ENCODE data around the gene MSANTD4.
"Not testable (repeated sequence)": the region's sequence is repeated elsewhere in the genome, so short reads cannot be mapped to it uniquely, and the experiment has no call there.

The MSANTD4 gene

DNA sequence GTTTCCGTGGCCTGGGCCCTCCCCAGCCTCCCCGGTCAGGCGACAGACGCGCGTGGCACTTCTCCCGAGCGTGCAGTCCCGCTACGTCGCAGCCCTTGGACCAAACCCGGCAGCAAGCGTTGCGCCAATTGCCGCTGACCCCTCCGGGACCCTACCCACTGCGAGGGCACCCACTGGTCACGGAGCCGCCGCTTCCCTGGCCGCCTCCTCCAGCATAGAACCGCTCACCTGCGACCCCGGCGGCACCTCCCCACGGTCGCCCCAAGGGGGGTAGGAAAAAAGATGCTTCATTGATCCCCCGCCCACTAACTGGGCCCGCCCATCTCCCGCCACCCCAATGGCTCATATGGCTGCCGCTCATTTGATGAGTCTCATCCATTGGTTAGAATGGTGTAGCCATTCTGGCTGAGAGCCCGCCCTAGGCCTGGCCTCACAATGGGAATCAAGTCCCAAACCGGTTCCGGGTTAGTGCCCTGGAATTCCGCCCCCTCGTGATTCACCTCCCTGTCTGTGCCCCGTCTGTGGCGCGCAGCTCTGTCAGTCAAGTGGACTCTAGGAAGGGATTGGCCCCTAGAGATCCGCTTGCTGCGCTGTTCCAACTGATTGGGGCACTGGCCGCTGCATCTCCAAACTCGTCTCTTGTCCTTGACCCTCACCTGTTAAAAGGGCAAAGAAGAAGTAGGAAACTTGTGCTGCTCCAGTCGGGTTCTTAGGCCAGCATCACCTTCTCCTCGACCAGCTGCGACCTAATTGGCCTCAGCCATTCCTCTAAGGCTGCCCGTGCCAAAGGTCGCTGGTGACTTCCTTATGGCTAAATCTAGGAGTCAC lies at the start of gene MSANTD4:
MSANTD4 (minus strand) TSS at position 274 of the 828 bp plus-strand sequence. CDS start 11,323 bp downstream, outside the sequence.
- DNase-seq (ENCODE audit: insufficient read length, low spot score) (peak; percentile 25), FAIRE-seq (no peak)
- TF ChIP-seq, protein P1, sequence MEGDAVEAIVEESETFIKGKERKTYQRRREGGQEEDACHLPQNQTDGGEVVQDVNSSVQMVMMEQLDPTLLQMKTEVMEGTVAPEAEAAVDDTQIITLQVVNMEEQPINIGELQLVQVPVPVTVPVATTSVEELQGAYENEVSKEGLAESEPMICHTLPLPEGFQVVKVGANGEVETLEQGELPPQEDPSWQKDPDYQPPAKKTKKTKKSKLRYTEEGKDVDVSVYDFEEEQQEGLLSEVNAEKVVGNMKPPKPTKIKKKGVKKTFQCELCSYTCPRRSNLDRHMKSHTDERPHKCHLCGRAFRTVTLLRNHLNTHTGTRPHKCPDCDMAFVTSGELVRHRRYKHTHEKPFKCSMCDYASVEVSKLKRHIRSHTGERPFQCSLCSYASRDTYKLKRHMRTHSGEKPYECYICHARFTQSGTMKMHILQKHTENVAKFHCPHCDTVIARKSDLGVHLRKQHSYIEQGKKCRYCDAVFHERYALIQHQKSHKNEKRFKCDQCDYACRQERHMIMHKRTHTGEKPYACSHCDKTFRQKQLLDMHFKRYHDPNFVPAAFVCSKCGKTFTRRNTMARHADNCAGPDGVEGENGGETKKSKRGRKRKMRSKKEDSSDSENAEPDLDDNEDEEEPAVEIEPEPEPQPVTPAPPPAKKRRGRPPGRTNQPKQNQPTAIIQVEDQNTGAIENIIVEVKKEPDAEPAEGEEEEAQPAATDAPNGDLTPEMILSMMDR (IDR thresholded peaks at IDR 0.05; ENCODE audit: insufficient read depth, missing control alignments) = no peak

DNA sequence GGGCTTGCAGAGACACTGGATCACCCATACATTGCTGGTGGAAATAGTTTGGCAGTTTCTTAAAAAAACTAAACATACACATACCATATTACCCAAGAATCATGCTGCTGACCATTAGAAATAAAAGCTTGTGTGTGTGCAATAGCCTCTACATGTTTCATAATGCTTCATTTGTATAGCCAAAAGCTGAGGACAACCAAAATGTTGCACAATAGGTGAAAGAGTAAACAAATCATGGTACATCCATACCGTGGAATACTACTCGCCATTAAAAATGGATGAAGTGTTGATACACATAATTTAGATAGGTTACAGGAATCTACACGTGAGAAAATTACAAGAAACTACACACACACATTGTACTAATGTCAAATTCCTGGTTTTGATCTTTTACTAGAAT lies 48.6 kb upstream of the MSANTD4 start:
- FAIRE-seq = no peak
- DNase-seq (ENCODE audit: insufficient read length, low spot score) = no peak
- TF ChIP-seq, protein P1 (IDR thresholded peaks at IDR 0.05; ENCODE audit: insufficient read depth, missing control alignments) = no peak

DNA sequence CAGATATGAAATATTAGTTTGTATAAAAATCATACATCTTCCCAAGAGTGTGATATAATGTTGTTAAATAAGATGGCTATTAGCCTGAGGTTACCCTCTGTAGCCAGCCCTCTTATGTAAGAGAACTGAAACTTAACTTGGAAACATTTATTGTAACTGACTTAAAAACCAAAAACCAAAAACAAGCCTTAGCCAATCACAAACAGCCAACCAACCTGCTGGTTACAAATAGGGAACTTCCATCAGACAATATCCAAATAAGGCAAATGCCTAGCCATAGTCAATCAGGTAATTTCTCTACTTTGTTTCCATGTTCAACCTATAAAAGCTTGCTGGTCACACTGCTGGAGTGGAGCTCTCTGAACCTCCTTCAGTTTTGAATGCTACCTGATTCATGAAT lies 41.0 kb upstream of the MSANTD4 start:
- no peak for DNase-seq (ENCODE audit: insufficient read length, low spot score)
- no peak for FAIRE-seq
- TF ChIP-seq, protein P1 (IDR thresholded peaks at IDR 0.05; ENCODE audit: insufficient read depth, missing control alignments) = no peak

DNA sequence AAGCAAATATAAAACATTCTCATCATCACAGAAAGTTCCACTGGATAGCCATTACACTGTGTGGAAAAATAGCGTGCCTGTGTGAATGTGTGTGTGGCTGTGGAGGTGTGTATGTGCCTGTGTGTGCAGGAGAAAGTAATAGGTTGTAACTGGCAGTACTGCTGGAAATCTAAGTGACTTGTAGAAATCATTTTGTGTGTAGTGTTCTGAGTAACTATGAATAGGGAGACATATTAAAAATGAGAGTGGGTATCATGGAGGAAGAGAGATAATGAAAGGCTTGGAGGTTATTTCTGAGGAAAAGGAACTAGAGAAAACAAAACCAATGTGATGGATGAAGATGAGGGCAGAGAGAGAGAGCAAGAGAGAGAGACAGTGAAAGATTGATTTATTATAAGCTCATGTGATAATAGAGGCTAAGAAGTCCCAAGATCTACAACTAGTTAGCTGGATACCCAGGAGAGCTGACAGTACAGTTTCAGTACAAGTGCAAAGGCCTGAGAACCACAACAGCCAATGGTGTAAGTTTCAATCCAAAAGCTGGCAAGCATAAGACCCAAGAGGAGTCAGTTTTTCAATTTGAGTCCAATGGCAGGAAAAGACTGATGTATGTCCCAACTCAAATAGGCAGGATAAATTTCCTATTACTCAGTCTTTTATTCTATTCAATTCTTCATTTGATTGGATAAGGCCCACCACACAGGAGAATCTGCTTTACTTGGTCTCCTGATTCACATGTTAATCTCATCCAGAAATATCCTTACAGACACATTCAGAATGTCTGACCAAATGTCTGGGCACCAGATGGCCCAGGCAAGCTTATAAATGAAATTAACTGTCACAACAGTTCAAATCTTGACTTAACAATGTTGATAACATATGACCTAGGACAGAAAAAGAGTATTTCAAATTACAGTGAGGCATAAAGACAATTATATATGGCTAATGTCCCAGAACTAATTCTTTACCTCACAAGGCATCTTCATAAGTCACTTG lies 40.2 kb upstream of the MSANTD4 start:
- FAIRE-seq (no peak), DNase-seq (ENCODE audit: insufficient read length, low spot score) (no peak)
- TF ChIP-seq, protein P1 (IDR thresholded peaks at IDR 0.05; ENCODE audit: insufficient read depth, missing control alignments) = no peak

DNA sequence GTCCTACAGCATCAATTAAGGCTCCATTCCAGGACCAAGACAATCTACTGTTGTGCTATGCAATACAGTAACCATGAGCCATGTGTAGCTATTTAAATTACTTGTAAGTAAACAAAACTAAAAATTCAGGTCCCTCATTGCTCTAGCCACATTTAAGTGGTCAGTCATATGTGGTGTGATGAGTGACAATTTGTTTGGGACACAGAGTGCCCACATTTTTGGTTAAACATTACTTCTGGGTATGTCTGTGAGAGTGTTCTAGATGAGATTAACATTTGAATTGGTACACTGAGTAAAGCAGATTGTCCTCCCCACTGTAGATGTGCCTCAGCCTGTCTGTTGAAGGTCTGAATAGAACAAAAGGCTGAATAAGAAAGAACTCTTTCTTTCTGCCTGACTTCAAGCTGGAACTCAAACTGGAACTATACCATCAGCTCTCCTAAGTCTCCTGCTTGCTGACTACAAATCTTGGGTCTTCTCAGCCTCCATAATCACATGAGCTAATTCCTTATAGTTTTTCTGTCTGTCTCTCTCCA lies 39.3 kb upstream of the MSANTD4 start:
- TF ChIP-seq, protein P1 (IDR thresholded peaks at IDR 0.05; ENCODE audit: insufficient read depth, missing control alignments) = no peak
- DNase-seq (ENCODE audit: insufficient read length, low spot score) (no peak), FAIRE-seq (no peak)

DNA sequence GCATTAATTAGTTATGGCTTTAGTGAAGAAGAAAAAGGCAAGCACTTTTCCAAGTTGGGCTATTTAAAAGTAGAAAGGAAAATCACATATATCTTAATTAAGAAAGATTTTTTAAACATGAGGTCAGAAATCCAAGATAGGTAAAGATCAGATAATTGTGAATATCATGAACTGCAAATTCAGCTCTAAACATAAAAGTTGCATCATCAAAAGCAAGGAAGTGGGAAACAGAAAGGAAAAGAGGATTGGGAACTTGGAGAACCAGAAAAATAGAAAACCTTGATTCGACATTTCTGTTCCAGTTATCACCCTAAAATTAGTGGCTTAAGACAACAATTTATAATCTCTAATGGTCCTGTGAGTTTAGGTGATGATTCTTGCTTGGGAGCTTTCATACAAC lies 37.6 kb upstream of the MSANTD4 start:
- no peak for DNase-seq (ENCODE audit: insufficient read length, low spot score)
- TF ChIP-seq, protein P1 (IDR thresholded peaks at IDR 0.05; ENCODE audit: insufficient read depth, missing control alignments) = no peak
- FAIRE-seq = no peak

DNA sequence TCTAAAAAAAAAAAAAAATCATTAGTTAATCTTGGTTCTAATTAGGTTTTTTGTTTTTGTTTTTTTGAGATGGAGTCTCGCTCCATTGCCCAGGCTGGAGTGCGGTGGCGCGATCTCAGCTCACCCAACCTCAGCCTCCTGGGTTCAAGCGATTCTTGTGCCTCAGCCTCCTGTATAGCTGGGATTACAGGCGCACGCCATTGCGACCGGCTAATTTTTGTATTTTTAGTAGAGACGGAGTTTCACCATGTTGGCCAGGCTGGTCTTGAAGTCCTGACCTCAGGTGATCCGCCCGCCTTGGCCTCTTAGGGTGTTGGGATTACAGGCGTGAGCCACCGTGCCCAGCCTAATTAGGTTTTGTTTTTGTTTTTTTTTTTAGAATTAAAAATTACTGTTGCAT lies 36.3 kb upstream of the MSANTD4 start:
- FAIRE-seq; DNase-seq (ENCODE audit: insufficient read length, low spot score): not testable (repeated sequence)
